ENCODE data around the gene SERINC5. TPM values are rescaled to one million over a fixed set of nuclear protein-coding genes. Genes with fewer than 3 reads are reported as not detected.

SERINC5 gene
- polyA plus RNA-seq, 3 donors = 5.0 to 35.9 (median 7.3) TPM

GRCh38 chr5:80266566-80266965, 10.7 kb upstream of the SERINC5 start:
- Histone ChIP-seq H3K4me2 (replicated peaks; ENCODE audit: extremely low read depth, low read length, poor library complexity, severe bottlenecking) (no peak overlapping the region), H4K20me1 (ENCODE audit: insufficient read depth, low read length) (no peaks in the 10 kb centered on the region), H3K4me3 (replicated peaks in 1 of 3; ENCODE audit: low read depth in 2 of 3, low read length in 3 of 3) (no peak overlapping the region), H3K9me3 (replicated peaks in 1 of 2; ENCODE audit: control insufficient read depth in 1 of 2, insufficient read depth in 1 of 2, low read length in 2 of 2) (no peaks in the 10 kb centered on the region), H3K4me1 (ENCODE audit: control insufficient read depth in 1 of 2, insufficient read depth in 2 of 2, low read length in 2 of 2) (peaks cover 11 to 12% of the 10 kb centered on the region in 2 donors), H3K36me3 (replicated peaks in 1 of 2; ENCODE audit: control insufficient read depth in 1 of 2, insufficient read depth in 2 of 2, low read length in 2 of 2) (no peaks in the 10 kb centered on the region), H3K27ac (ENCODE audit: low read depth in 1 of 2, low read length in 2 of 2) (no peak overlapping the region), H3K9ac (ENCODE audit: insufficient read depth, low read length, poor library complexity, severe bottlenecking) (no peak overlapping the region), H3K79me2 (ENCODE audit: insufficient read depth, low read length) (no peaks in the 10 kb centered on the region), H3K27me3 (ENCODE audit: control insufficient read depth in 2 of 2, insufficient read depth in 2 of 2, low read length in 2 of 2) (no peaks in the 10 kb centered on the region), H2AFZ (ENCODE audit: insufficient read depth, low read depth, low read length, poor library complexity, severe bottlenecking) (no peak overlapping the region)
- H3K27ac Mint-ChIP-seq = peak overlapping the region in 1 of 7 donors; percentile 60
- DNase-seq = no peak
- TF ChIP-seq, protein P1, sequence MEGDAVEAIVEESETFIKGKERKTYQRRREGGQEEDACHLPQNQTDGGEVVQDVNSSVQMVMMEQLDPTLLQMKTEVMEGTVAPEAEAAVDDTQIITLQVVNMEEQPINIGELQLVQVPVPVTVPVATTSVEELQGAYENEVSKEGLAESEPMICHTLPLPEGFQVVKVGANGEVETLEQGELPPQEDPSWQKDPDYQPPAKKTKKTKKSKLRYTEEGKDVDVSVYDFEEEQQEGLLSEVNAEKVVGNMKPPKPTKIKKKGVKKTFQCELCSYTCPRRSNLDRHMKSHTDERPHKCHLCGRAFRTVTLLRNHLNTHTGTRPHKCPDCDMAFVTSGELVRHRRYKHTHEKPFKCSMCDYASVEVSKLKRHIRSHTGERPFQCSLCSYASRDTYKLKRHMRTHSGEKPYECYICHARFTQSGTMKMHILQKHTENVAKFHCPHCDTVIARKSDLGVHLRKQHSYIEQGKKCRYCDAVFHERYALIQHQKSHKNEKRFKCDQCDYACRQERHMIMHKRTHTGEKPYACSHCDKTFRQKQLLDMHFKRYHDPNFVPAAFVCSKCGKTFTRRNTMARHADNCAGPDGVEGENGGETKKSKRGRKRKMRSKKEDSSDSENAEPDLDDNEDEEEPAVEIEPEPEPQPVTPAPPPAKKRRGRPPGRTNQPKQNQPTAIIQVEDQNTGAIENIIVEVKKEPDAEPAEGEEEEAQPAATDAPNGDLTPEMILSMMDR (IDR thresholded peaks at IDR 0.05) = no peak
- H3K4me3 Mint-ChIP-seq = no peak overlapping the region
- H3K27me3 Mint-ChIP-seq (ENCODE audit: low read depth in 3 of 3) = peaks cover 0 to 2% (median 1%) of the 10 kb centered on the region in 3 donors
- H3K9me3 Mint-ChIP-seq = no peaks in the 10 kb centered on the region
- WGBS (ENCODE audit: insufficient coverage) = 92% methylated on average over 2 of the region's 2 CpGs
- peaks cover 20% of the 10 kb centered on the region for H3K4me1 Mint-ChIP-seq
- intact Hi-C loops (cut with micrococcal nuclease) = loop anchor here in 1 of 2 donors (5.0 kb wide), 1 partner anchor 124 kb away; no protein-coding TSS in a partner anchor
- H3K36me3 Mint-ChIP-seq = no peaks in the 10 kb centered on the region

DNA sequence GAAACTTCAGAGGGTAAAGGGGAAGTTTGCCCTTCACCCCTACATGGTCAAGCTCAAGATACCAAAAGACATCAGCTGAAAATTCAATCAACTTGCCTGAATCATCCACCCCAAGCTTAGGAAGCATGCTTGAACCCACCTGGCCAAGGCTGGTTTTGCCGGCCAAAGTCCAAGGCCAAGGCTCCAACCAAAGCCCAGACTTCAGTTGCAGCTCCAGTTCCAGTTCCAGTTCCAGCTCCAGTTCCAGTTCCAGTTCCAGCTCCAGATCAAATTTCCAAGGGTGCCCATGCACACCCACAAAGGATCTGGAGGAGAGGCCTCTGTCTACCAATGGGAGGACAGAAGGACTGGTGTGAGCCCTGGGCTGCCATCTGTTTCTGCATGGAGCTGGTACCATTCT, 4.6 kb upstream of the SERINC5 start:
- H3K9ac ChIP-seq (ENCODE audit: insufficient read depth, low read length, poor library complexity, severe bottlenecking) = no peak overlapping the region
- H3K27ac Mint-ChIP-seq = no peak overlapping the region
- no CpG with 5 or more reads among the region's 1 CpG for WGBS (ENCODE audit: insufficient coverage)

More for the DNA sequence above, 4.6 kb upstream of the SERINC5 start:
- Histone ChIP-seq H4K20me1 (ENCODE audit: insufficient read depth, low read length) (no peaks in the 10 kb centered on the region), H3K4me2 (replicated peaks; ENCODE audit: extremely low read depth, low read length, poor library complexity, severe bottlenecking) (no peak overlapping the region), H3K27ac (ENCODE audit: low read depth in 1 of 2, low read length in 2 of 2) (no peak overlapping the region), H3K79me2 (ENCODE audit: insufficient read depth, low read length) (peaks cover 8% of the 10 kb centered on the region), H3K36me3 (replicated peaks in 1 of 2; ENCODE audit: control insufficient read depth in 1 of 2, insufficient read depth in 2 of 2, low read length in 2 of 2) (no peaks in the 10 kb centered on the region), H3K4me3 (replicated peaks in 1 of 3; ENCODE audit: low read depth in 2 of 3, low read length in 3 of 3) (no peak overlapping the region), H3K4me1 (ENCODE audit: control insufficient read depth in 1 of 2, insufficient read depth in 2 of 2, low read length in 2 of 2) (peaks cover 24 to 31% of the 10 kb centered on the region in 2 donors), H3K27me3 (ENCODE audit: control insufficient read depth in 2 of 2, insufficient read depth in 2 of 2, low read length in 2 of 2) (no peaks in the 10 kb centered on the region), H3K9me3 (replicated peaks in 1 of 2; ENCODE audit: control insufficient read depth in 1 of 2, insufficient read depth in 1 of 2, low read length in 2 of 2) (no peaks in the 10 kb centered on the region), H2AFZ (ENCODE audit: insufficient read depth, low read depth, low read length, poor library complexity, severe bottlenecking) (no peak overlapping the region)
- Mint-ChIP-seq H3K4me1 (peaks cover 29% of the 10 kb centered on the region), H3K27me3 (ENCODE audit: low read depth in 3 of 3) (peaks cover 0 to 2% (median 0%) of the 10 kb centered on the region in 3 donors), H3K4me3 (no peak overlapping the region), H3K9me3 (peaks cover 0 to 2% (median 0%) of the 10 kb centered on the region in 7 donors), H3K36me3 (peaks cover 0 to 4% of the 10 kb centered on the region in 2 donors)
- DNase-seq = no peak
- intact Hi-C loops (cut with micrococcal nuclease) = no loop called here
- TF ChIP-seq, protein P1 (IDR thresholded peaks at IDR 0.05) = no peak
